Hematopoietic multipotent progenitor cell (in vitro differentiated cells): Measurements from ENCODE around the gene KLHDC9. TPM values are rescaled to one million over a fixed set of nuclear protein-coding genes. Genes with fewer than 3 reads are reported as not detected.

Experiments used
- DNase-seq, 3 donors: peaks; one replicate each; pipeline ENCODE4 v3.0.0-alpha.2; 2011 to 2015; ENCODE audit warnings: low read depth in 2 of 3, low spot score in 2 of 3
- small RNA-seq: library from RNA; depleted of rRNA; stranded (forward); fragments of <200 nt; gene quantifications from one replicate; pipeline ENCODE3, GENCODE V24; 2012
- total RNA-seq: library from RNA; depleted of rRNA; stranded (reverse); fragments of >200 nt; gene quantifications from one replicate; pipeline ENCODE4 v1.2.3, GENCODE V29; 2012

KLHDC9 gene
- total RNA-seq, 1 donor, result 2.4 TPM

DNA sequence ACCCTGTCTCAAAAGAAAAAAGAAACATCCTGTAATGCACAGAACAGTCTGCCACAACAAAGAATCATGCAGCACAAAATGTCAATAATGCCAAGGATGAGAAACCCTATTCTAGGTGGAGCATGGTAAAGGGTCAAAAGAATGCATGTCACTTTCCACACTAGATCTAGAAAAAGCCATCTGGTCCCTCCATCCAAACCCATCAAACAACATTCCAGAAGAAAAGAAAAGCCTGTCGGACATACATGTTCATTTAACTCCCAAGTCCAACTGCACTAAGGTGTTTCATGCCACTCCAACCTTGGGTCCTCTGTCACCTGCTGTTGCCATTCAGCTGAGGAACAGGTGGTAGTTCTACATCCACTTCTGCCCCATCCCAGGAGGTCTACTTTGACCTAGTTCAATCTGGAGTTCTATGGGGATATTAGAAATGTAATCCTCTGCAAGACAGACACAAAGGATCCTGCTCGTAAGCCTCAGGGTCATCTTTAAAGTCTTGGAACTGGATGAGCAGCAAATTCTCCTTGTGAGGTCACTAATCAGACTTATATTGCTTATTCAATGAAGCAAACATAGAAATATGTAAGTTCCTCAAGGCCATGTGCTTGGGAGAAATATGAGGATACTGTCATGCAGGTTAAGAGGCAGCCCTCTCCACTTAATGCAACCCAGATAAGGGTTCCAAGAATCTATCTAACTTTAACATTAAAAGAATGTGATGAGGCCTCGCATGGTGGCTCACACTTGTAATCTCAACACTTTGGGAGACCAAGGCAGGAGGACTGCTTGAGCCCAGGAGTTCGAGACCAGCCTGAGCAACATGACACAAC, 30.6 kb downstream of the KLHDC9 start:
- DNase-seq, result no peak

DNA sequence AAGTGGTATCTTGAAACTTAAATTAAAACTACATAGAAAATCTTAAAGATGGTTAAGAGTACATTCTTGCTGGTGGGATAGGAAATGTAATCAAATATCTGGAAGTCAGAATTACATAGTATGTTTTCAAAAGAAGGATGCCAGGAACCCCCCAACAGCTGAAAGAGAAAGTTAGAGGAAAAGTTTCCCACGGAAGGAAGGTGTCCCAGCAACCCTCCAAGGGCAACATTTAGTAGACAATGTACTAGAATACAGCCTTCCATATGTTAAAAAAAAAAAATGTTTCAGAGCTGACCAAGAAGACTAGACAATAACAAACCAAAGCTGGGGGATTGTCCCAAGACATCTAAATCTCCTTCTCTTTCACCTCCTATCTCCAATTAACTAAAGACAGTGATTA, 32.1 kb downstream of the KLHDC9 start:
- no peak for DNase-seq

- DNase-seq, result no peak
Observed at GRCh38 chr1:161131523-161132409, 33.6 kb downstream of the KLHDC9 start.

DNA sequence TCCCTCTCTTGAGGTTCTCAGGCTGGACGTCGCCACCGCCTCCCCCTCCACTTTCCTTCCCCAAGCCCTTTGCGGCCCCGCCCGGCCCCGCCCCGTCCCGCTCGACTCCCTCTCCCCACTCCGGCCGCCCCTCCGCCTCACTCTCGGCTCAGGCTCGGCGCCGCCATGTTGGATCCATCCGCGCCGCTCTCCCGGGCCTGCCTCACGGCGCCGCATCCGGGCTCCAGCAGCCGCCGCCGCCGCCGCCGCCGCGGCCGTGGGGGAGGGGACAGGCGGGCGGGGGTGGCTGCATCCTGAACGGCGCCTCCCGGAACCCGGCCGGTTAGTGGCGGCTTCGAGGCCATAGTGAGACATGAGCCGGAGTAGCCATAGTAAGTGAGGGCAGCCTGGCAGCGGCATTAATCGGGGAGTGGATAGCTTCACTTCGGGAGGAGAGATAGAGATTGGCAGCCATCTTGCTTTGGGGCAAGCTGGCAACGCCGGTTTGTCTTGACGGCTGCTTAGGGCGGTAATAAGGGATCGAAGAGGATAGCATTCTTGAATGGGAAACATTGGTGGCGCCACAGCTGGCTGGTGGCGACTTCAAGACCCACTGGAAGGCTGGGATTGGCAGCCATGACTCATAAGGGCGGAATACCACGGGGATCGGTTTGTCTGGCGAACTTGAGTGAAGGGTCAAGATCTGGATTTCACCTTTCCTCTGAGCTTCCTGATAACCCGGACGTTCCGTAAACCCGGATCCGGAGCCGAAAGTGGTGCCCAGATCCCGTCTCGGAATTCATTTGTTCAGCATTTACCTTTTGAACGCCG, 34.5 kb downstream of the KLHDC9 start, which contains the start of gene DEDD:
DEDD (minus strand) TSS at position 258 of the 810 bp plus-strand sequence. CDS start 8,205 bp downstream, outside the sequence.
- DNase-seq, result peak; percentile 75 to 96 (median 96)

- DNase-seq, result no peak
Observed at GRCh38 chr1:161133220-161133740, 35.1 kb downstream of the KLHDC9 start.

DNA sequence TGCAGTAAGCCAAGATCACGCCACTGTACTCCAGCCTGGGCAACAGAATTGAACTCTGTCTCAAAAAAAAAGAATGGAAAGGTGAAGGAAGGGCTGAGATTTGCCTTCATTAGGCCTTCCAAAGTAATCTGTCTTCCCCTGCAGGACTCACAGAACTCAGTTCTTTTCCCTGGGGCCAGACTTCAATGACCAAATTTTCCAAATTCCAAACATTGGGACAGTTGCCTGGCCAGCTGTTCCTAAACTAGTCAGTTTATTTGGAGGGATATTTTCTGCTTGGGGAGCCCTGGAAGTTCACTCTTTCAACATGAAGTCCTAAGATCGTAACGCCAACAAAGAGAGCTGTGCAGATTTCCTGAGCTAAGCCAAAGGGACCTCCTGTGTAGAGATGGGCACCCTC, 39.7 kb downstream of the KLHDC9 start:
- DNase-seq, result no peak

DNA sequence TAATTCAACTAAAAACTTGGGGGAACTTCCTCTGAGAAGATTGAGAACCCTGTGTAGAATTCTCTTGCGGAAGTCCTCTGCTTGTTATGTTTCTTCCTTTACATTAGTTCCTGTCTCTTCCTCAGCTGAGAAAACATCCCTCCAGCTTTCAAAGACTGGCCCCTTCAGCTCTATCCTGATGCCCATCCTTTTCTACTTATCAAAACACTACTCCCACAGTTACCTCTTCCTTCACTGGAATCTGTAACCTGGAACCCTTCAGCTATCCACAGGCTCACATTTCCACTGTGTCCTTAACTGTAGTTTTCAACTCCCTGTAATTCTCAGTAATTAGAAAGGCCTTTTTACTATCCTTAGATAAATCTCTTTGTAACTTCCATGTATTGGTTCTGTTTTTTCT, 40.3 kb downstream of the KLHDC9 start:
- no peak for DNase-seq

- DNase-seq, result peak in 1 of 3 donors; percentile 76
Observed at GRCh38 chr1:161139766-161140165, 41.6 kb downstream of the KLHDC9 start.

- no peak for DNase-seq
Observed at GRCh38 chr1:161140755-161141400, 42.7 kb downstream of the KLHDC9 start.

DNA sequence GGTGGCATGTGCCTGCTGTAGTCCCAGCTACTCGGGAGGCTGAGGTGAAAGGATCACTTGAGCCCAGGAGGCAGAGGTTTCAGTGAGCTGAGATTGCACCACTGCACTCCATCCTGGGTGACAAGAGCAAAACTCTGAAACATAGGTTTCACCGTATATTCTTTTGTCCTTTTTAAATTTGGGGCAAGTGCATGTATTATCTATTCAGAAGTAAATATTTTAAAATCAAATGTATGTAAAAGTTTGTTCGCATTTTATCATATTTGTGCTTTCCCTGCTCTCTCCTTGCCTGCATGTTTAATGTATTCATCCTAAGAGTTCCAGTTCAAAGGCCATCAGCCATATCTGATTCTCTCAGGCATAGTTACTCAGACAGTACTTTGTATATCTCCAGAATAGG, 47.7 kb downstream of the KLHDC9 start:
- DNase-seq, result no peak

Small RNA genes within 50 kb of the gene (small RNA-seq; reads per million reads assigned to genes)
- not detected for gene RF01225

Other genes with a start within 250 kb of the KLHDC9 start
- gene CD244, start 235.5 kb upstream of the KLHDC9 start, total RNA-seq, result 35.5 TPM
- gene ITLN1, start 213.2 kb upstream of the KLHDC9 start, total RNA-seq, result not detected
- gene ITLN2, start 143.6 kb upstream of the KLHDC9 start, total RNA-seq, result not detected
- 98.0 TPM for gene F11R, start 77.2 kb upstream of the KLHDC9 start, total RNA-seq
- 76.2 TPM for gene TSTD1, start 59.4 kb upstream of the KLHDC9 start, total RNA-seq
- gene USF1, start 52.4 kb upstream of the KLHDC9 start, total RNA-seq, result 134 TPM
- 94.5 TPM for gene ARHGAP30, start 28.5 kb upstream of the KLHDC9 start, total RNA-seq
- under 0.01 TPM for gene NECTIN4, start 8.8 kb upstream of the KLHDC9 start, total RNA-seq
- gene PFDN2, start 19.7 kb downstream of the KLHDC9 start, total RNA-seq, result 21.8 TPM
- 53.3 TPM for gene NIT1, start 19.7 kb downstream of the KLHDC9 start, total RNA-seq
- gene DEDD, start 34.3 kb downstream of the KLHDC9 start, total RNA-seq, result 59.2 TPM
- 173 TPM for gene UFC1, start 55.6 kb downstream of the KLHDC9 start, total RNA-seq
- gene USP21, start 61.1 kb downstream of the KLHDC9 start, total RNA-seq, result 21.8 TPM
- gene PPOX, start 68.1 kb downstream of the KLHDC9 start, total RNA-seq, result 29.9 TPM
- 28.5 TPM for gene B4GALT3, start 79.1 kb downstream of the KLHDC9 start, total RNA-seq
- under 0.01 TPM for gene ADAMTS4, start 100.7 kb downstream of the KLHDC9 start, total RNA-seq
- gene NDUFS2, start 104.0 kb downstream of the KLHDC9 start, total RNA-seq, result 106 TPM
- gene FCER1G, start 116.9 kb downstream of the KLHDC9 start, total RNA-seq, result 5.1 TPM
- gene APOA2, start 125.3 kb downstream of the KLHDC9 start, total RNA-seq, result not detected
- gene TOMM40L, start 127.7 kb downstream of the KLHDC9 start, total RNA-seq, result 21.5 TPM
- not detected for gene NR1I3, start 139.8 kb downstream of the KLHDC9 start, total RNA-seq
- gene PCP4L1, start 160.4 kb downstream of the KLHDC9 start, total RNA-seq, result 0.81 TPM
- gene MPZ, start 211.6 kb downstream of the KLHDC9 start, total RNA-seq, result 3.5 TPM
- gene SDHC, start 216.0 kb downstream of the KLHDC9 start, total RNA-seq, result 32.6 TPM